Left hindlimb (tissue), 1 donor: ENCODE measurements around the gene RERE.

Experiments
- DNase-seq: peaks from one replicate; pipeline ENCODE4 v3.0.0-alpha.2; 2018

The RERE gene

DNA sequence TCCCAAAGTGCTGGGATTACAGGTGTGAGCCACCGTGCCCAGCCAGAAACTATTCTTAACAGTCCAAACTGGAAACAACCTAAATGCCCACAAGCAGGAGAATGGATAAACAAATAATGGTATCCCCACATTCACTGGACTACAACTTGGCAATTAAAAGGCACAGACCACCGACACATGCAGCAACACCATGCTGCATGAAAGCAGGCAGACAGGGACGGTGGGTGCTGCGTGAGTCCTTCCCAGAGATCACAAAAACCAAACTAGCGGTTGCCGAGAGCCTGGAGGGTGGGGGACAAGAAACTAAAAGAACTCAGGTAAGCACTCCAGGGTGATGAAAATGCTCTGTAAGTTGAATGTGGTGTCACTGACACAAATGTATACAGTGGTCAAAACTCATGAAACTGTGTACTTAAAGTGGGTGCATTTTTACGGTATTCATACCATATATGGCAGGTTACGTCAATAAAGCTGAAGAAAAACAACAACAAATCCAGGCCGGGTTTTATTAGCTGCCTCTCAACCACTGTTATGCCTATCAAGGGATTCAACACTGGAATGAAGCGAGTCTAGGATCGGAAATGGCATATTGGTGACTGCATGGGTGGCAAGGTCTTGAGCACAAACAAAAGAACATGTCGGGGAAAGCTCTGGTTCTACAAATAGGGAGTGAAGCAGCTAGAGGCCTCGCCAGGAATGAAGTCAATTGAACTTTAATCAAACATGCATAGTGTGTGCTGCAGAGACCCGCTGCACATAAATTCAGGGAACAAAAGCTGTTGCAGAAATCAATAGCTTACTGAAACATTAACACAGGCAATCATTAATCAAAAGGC, 447.2 kb downstream of the RERE start:
- no peak for DNase-seq

DNA sequence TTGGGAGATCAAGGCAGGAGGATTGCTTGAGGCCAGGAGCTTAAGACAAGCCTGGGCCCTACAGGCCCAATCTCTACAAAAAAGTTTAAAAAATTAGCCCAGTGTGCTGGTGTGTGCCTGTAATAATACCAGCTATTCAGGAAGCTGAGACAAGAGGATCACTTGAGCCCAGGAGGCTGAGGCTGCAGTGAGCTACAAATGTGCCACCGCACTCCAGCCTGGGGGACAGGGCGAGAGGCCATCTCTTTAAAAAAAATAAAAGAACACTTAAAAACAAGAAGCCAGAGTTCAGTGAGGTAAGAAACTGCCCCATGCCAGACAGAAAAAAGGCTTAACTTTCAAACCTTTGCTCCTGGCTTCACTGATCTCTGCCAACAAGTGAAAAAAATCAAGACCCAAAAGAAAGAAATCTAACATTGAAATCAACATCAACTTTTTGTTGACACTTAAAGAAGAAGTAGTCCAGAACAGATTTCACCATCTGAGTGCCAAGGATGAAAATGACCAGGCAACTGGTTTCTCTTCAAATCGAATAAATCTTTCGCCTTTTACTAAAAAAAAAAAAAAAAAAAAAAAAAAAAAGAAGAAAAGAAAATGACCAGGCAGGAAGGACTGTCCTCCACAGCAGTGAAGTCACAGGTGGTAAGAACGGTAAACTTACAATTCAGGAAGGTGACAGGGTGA, 448.3 kb downstream of the RERE start:
- DNase-seq: no peak

DNA sequence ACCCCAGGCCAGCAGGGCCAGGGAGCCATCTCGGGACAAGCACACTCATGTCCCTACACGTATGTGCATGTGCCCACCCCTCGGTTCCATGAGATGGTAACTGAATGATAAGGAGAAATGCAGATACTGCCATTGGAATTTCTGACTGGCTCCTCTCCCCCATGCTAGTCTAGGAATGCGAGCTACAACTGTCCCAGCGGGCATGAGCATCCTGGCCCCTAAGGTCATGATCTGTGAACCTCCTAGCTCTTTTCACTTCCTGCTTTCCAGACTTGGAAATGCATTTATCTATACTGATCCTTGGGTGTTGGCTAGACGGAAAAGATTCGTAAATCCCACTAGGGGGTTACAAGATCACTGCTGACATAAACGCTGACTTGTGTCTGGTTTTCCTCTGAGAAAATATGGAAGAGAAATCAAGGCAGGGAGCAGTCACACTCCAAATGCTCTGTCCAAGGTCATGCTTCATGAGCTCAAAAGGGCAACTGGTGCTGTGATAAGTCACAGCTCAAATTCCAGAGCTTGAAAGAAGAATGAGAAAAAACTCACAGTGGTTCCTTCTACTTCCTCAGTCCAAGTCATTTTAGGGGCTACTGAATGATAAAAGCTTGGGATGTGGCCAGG, 449.8 kb downstream of the RERE start:
- peak; percentile 16 for DNase-seq

DNA sequence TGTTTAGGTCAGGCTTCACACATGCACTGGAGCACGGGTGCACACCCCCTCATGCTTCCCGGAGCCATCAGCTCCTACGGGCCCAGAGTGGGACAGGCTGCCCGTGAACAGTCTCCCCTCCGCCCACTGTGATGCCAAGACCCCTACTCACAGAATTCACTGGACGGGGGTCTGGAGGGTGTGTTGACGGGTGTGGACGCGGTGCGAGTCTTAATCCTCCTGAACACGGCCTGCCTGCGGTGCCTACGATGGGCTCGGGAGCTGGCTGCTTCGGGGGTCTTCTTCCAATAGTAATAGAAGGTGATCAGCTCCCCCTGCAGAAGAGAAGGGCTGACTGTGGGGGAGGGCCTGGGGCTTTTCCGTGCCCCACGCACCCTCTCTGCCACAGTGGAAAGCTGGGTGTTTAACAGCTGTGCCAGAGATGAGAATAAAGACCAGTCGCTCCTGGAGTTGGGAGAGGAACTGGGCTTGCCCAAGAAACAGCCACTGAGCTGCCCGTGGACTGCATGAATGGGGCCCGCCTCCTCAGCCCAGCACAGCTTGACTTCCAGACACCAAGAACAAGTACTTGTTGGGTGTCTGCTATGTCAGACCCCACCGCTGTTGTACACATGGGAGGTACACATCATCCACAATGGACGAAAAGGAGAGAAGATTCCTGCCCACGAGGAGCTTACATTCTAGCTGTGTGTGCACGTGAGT, 451.6 kb downstream of the RERE start:
- peak; percentile 15 for DNase-seq

DNA sequence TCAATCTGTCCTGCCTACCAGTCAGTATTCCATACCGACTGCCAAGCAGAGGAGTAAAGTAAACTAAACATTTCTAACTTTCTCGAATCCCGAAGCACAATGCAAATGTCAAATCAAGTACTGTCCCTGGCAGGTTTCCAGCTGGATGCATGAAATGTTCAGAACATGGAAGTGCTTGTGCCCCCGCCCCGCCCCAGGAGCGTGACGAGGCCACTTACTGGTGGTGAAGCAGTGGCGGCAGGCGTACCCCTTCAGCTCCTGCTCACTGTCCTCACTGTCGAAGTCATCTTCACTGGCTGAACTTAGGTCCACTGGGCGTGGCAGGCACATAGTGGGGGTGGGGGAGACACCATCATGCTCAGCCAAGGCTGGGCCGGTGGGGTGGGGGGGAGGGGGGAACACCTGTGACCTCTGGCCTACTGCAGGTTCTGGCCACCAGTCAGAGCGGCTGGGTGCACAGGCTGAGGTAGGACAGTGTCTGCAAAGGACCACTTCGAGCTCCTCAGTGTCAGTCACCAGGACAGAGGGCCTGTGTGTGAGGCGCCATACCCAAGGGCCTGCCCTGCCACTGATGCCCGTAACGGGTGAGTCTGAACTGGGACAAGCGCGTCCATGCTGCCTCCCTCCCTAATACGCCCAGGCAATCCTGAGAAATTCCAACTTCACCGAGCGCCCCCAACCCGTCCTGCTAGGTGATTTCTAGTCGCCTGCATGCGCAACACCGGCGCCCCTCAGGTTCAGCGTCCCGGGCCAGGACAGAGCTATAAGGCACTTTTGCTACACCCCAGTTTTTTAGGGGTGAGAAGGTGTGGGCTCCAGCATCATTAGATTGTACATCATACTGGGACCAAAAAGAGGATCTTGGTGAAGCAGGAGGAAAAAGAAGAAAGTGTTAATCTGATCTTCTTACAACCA, 452.7 kb downstream of the RERE start:
- DNase-seq: peak; percentile 24

DNA sequence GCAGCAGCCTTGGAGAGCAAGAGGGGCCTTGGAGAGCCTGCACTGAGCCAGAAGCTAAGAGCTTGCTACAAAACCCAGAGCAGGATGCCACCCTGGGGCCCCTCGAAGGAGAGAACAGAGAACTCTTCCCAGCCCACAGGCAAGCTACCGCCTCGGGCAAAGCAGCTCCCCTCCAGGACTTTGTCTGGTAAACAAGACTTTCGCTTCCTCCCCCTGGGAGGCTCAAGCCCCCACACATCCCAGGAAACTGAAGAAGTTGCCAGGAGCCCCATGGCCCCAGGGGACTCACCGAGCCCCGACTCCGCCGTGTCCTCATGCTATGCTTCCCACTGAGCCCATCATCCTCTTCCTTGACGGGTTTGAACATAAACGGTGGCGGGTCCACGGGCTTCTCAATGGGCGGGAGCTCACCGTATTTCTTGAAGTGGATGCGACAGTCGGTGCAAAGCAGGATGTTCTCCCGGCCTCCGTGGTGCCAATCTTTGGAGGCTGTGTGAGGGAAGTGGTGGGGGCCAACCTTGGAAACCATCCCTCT, 453.6 kb downstream of the RERE start:
- peak; percentile 19 for DNase-seq

DNA sequence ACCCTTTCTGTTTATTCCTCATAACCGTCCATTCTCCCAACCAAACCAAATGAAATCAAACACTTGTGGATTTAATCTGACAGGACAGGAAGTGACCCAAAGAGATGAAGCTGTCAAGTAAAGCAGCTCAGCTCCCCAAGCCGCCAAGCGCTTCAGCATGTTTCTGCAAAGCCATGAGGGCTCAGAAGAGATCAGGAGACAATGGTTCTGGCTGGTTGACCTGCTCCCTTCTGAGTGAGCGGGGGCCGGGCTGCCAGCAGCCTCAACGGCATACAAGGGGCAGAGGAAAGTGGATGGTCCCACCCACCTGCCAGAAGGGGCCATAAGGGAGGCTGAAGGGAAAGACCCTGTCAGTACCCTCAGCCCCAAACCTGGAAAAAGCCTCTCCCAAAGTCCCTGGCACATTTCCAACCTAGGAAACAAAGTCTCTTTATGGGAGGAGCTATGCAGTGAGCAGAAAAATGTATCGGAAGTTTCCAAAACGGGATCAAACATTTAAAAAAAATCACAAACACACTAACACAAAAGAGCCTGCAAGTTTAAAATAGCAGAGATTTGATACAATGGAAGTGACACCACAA, 454.2 kb downstream of the RERE start:
- DNase-seq: no peak

DNA sequence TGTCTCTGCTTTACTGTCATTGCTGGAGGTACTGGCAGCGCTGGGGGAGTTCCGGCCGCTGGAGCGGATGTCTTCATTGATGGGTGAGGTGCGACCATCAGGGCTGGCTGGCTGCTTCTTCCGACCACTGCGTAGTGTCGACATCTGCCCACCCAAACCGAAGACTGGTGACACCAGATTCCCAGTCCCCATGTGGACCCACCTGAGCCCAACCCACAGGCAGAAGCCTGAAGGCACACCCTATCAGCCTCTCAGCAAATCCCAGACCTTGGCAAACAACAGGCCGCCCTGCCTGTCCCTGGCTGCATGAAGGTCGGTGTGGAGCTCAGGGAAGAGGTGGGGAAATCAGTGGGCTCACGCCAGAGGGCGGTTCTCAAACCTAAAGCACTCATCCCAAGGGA, 454.7 kb downstream of the RERE start:
- peak; percentile 22 for DNase-seq

DNA sequence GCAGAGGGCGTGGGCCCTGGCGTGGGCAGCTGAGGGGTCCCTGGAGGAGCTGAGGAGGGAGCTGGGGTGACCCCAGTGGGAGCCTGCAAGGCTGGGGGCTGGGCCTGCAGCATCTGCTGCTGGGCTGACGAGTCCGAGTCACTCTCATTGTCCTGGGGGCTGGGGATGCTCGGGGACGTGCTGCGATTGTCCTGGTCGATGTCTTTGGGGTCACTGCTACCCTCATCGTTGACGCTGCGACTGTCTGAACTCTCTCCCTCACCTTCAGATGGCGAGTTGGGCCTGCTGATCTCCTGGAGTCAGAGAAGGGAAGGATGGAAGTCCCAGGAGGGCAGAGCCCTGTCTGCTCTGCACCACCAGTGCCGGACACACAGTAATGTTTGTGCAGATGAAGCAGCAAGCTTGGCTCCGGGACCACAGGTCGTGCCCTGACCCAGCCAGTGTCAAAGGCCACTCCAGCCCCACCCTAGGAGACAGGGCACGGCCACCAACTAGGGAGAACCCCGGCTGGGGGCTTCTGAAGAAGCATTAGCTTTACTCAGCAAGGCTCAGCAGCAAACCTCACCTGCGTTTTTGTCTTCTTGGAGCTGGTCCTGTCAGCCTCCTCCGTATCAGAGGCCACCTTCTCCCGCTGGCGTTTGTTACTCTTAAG, 456.1 kb downstream of the RERE start:
- peak; percentile 8 for DNase-seq

DNA sequence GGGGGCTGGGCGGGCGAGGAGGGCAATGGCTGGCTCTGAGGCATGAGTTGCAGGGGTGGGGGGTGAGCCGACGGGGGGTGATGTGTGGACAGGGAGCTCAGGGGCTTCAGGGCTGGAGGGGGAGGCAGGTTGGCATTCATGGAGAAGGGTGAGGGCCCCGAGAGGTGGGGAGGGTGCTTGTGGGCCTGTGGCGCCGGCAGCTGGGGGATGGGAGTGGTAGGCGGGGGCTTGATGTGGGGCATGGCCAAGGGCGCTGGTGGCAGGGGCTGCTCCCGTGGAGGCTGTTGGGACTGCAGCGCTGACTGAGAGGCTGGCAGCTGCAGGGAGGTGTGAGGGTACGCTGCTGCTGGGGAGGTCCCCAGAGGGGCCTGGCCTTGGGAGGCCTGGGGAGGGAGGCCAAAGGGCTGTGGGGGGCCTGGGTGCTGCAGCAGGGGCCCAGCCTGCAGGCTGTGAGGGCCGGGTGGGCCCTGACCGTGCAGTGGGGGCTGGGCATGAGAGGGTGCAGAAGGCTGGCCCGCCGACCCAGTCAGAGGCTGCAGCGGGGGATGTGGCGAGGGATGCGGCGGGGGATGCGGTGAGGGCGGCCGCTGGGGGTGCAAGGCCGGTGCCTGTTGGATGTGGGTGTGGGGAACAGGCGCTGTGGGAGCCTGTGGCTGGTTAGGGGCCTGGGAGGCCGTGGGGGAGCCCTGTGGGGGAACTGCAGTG, 456.8 kb downstream of the RERE start:
- DNase-seq: no peak

DNA sequence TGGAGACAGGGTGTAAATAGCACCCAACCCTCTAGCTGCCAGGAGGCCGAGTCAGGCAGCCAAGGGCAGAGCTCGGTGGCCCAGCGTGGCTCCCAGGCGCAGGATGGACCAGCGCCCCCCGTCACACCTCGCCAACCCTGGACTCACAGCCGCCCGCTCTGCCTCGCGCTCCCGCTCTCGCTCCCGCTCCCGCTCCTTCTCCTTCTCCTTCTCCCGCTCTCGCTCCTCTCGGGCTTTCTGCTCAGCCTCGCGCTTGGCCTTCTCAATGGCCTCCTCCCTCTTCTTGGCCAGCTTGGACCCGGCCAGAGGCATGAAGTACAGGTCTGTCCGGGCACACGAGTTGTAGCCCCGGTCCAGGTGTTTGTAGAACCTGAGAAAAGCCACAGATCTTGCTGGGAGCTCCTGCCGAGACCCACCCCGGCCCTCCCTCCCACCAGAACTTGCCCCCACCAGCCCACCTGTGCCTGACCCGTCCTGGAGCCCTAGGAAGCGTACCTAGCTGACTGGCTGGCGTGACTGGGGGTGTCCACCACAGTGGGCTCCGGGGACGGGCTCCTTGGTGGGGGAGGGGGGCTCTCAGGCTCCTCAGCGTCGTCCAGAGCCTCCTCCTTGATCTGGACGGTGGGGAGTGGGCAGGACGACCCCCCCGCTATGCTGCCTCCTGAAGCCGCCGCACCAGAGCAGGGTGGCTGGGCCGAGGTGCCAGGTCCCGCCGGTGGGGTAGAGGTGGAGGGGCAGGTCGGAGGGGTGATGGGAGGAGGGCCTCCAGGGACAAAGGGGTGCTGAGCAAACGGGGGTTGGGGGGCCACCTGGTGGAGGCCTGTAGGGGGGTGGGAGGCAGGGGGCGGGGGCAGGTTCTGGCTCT, 457.6 kb downstream of the RERE start:
- peak; percentile 41 for DNase-seq

DNA sequence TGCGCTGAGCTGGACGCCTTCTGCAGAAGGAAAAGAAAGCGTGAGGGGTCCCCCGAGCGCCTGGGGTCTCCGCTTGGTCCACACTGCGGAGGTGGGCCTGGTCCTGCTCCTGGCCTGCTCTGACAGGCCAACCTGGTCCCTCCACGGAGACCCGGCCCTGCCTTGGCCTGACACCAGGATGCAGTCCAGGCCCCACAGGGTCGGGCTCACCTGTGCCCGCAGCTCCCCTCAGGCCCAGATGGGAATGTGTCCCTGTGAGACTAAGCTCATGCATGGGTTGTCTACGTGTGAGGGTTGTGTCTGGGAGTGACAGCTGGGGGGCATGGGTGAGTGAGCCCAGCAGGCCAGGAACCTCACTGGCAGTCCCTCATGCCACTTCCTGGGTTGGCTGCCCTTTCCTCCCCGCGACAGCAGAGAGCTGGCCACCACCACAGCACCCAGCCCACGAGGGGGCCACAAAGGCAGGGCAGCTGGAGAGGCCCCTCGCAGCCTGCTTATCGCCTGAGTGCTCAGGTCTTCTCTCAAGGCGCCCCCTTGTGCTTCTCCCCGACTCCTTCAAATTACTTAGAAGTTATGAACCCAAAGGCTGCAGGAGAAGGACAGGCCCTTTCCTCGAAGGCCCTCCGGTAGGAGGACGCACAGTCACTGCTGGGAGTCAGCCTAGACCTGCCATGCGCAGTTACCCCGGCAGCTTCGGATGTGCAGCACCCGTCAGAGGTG, 458.4 kb downstream of the RERE start:
- DNase-seq: no peak

DNA sequence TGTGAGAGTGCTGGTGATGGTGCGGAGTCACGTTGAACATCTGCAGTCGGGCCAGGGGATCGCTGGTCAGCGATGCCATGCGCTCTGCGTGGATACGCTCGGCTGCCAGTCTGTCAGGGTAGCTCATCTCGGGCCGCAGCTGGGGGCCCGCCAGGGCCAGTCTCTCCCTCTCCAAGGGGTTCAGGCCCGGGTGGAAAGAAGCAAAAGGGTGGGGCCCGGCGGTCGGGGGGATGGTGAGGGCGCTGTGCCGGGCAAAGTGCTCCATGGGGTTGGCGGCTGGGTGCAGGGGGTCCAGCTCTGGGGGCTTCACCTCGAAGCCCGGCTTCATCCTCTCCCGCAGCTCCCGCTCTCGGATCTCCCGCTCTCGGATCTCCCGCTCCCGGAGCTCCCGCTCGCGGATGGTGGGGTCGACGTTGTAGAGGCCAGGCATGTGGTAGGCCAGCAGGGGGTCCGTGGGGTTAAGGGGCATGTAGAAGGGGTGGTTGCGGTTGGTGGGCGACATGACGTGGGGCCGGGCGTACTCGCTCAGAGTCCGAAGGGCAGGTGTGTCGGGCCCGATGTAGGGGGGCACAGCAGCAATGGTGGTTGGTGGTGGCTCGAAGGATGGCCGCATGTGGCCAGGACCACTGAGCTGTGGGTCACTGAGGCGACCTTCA, 459.1 kb downstream of the RERE start:
- DNase-seq: no peak

DNA sequence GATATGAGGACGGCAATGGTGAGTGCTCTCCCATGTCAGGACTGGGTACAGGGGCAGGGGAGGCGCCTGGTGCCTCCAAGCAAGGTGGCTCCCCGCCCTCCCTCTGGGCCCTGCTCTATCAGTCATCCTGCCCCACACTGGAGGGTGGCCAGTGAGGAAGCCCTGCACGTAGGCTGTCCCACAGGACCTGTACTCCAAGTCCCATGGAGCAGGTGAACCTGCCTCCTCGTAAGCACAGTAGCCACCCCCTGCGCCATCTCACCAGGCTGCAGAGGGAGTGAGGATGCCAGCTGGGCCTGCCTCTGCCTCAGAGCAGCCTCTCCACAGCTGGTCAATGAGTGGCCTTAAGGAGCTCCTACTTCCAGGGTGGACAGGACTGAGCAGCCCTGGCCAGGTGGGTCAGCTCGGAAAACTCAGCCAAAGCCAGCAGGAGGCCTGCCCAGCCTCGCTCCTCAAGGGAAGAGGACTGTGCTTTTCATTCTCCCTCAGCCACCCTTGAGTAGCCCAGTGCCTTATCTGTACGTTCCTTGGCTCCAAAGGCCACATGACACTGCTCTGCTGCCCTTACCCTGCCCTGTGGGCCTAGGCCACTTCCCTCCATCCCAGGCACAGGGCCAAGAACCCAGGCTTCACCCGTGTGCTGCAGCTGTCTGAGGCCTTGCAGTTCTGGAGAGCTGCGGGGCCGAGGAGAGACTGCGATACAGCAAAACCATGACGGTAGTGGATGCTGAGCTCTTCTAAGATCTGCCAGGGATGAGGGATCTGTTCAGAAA, 459.9 kb downstream of the RERE start:
- peak; percentile 24 for DNase-seq

DNA sequence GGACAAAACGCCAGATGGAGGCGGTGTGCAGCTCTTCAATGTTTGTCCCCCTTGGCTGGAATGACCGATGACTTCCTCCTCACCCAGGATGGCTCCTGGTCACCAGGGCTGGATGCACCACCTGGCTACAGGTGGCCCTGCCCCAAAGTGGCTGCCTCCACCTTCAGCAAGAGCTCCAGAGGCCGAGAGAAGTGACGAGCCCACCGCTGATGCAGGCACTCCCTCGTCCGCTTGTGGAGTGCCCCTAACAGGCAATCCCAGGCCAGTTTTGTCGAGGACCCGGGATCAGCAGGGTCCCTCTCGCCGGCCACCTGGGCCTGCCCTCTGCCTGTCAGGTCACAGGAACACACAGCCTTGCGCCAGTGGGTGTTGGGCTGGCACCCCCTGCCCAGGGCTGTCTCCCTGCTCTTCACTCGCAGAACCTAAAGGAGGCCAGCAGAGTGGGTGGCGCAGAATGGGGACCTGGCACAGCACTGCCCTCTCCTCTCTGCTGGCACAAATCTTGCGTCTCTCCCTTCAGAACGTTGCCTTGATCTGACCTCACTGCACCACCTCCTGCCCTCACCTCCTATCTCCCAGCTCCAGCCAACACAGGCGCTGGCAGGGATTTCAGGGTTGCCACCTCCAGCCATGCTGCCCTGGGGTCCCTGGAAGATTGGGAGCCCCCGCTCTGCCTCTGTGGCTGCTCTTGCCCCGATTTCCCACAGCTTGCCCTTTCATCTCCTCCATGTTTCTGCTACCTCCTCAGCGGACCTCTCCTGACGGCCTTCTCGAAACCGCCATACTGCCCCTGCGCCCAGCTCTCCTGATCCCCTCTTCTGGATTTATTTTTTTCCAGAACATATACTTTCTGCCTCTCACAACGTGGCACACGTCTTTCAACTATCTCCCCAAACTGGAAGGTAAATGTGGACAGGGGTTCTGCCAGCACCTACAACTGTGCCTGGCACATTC, 460.9 kb downstream of the RERE start:
- peak; percentile 10 for DNase-seq
